Thyroid gland (tissue), 4 donors: ENCODE results near the gene VAMP2. TPM values are rescaled to one million over a fixed set of nuclear protein-coding genes. Genes with fewer than 3 reads are reported as not detected.

Source experiments
- DNase-seq, 2 donors: peaks; one replicate each; pipeline ENCODE4 v3.0.0-alpha.2; 2019
- H3K27ac ChIP-seq, 3 donors: fragments of 200-600 bp; sonication (generic); 1 replicate in 2 of 3; 2 replicates in 1 of 3; pipeline ENCODE4 v1.5.1; 2016 to 2019; ENCODE audit warnings: mild to moderate bottlenecking in 1 of 3, moderate library complexity in 1 of 3
- H3K27me3 ChIP-seq: fragments of 200-600 bp; sonication (generic); one replicate; pipeline ENCODE4 v1.5.1; 2019
- H3K36me3 ChIP-seq, 2 donors: fragments of 200-600 bp; sonication (generic); one replicate each; pipeline ENCODE4 v1.5.1; 2016 to 2019
- H3K4me1 ChIP-seq, 2 donors: fragments of 200-600 bp; sonication (generic); one replicate each; pipeline ENCODE4 v1.5.1; 2017 to 2019
- H3K4me3 ChIP-seq, 3 donors: fragments of 200-600 bp; sonication (generic); replicated peaks in 1 of 3; 1 replicate in 2 of 3; 2 replicates in 1 of 3; pipeline ENCODE4 v1.5.1; 2016; ENCODE audit warnings: mild to moderate bottlenecking in 1 of 3
- H3K9me3 ChIP-seq: fragments of 200-600 bp; sonication (generic); one replicate; pipeline ENCODE4 v1.5.1; 2017
- POLR2A ChIP-seq, 2 donors: fragments of 450-650 bp; IDR thresholded peaks; one replicate each; pipeline ENCODE4 v1.6.1; 2017; ENCODE audit warnings: antibody characterized with exemption in 2 of 2, mild to moderate bottlenecking in 2 of 2, moderate library complexity in 1 of 2
- WGBS, 2 donors: methylation state at CpG; one replicate each; pipeline ENCODE4 v1.1.5; 2017; 5-methylcytosine and 5-hydroxymethylcytosine counted together
- intact Hi-C: fragments of 100-400 bp; cut with DNase I; formaldehyde crosslinking; loops from one replicate; pipeline ENCODE4 v1.15.1; 2023
- total RNA-seq, 4 donors: library from RNA; depleted of rRNA; stranded (reverse); fragments of >200 nt; gene quantifications; one replicate each; pipeline ENCODE4 v1.2.3, GENCODE V29; 2016
- TF ChIP-seq, protein P1 (sequence below), 6 experiments: fragments of 200-600 bp in 3 of 6; fragments of 450-650 bp in 3 of 6; sonication (generic) in 3 of 6; IDR thresholded peaks; one replicate each; pipeline ENCODE4 v1.5.1; 2016 to 2019; ENCODE audit warnings: antibody characterized with exemption in 6 of 6, mild to moderate bottlenecking in 2 of 6, inconsistent platforms in 1 of 6, moderate library complexity in 1 of 6

The VAMP2 gene
- total RNA-seq, 4 donors from 2014 or later: 30.6 to 35.2 (median 33.4) TPM

DNA sequence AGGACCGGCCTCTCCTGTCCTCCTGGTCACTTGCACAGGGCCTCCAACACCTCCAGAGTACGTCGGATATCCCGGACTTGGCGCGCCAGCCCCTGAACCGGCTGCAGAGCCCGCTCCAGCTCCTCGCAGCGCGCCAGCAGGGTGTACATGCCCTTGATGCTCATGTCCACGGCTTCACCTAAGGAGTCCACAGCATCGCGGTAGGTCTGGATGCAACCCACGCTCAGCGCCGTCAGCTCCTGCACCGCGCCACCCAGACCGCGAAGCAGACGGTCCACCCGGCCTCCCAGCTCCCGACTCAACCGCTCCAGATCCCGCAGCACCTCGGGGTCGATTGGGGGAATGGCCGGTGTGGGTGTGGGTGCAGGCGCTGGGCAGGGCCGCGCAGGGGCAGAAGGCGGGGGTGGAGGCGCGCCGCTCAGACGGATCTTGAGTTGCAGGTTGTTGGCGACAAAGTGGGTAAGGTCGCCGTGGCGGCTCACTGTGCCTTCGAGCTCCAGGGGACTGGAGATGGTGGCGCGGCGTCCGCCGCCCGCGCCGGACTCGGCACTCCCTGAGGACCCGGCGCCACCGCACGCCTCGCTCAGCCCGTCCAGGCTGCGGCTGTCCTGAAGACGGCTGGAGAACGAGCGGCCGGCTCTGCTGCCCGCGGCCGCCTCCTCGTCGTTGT, 26.4 kb upstream of the VAMP2 start:
- DNase-seq: peak; percentile 36 to 46
- no peaks in the 10 kb centered on the region for H3K27me3 ChIP-seq
- peak overlapping the region; percentile 96 to 99 (median 96) for H3K27ac ChIP-seq
- H3K36me3 ChIP-seq: no peaks in the 10 kb centered on the region
- peak overlapping the region; percentile 42 to 95 (median 83) for H3K4me3 ChIP-seq
- WGBS, 2 donors: 0 to 21% methylated on average over 4 to 7 of the region's 67 CpGs
- intact Hi-C loops: loop anchor here (10.0 kb wide), 2 partner anchors 64 to 106 kb away; partner anchors contain the start of genes HES7 and SLC25A35
- H3K4me1 ChIP-seq: peaks cover 20 to 41% of the 10 kb centered on the region in 2 donors
- no peaks in the 10 kb centered on the region for H3K9me3 ChIP-seq
- TF ChIP-seq, protein P1, sequence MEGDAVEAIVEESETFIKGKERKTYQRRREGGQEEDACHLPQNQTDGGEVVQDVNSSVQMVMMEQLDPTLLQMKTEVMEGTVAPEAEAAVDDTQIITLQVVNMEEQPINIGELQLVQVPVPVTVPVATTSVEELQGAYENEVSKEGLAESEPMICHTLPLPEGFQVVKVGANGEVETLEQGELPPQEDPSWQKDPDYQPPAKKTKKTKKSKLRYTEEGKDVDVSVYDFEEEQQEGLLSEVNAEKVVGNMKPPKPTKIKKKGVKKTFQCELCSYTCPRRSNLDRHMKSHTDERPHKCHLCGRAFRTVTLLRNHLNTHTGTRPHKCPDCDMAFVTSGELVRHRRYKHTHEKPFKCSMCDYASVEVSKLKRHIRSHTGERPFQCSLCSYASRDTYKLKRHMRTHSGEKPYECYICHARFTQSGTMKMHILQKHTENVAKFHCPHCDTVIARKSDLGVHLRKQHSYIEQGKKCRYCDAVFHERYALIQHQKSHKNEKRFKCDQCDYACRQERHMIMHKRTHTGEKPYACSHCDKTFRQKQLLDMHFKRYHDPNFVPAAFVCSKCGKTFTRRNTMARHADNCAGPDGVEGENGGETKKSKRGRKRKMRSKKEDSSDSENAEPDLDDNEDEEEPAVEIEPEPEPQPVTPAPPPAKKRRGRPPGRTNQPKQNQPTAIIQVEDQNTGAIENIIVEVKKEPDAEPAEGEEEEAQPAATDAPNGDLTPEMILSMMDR (IDR thresholded peaks at IDR 0.05): no peak
- TF ChIP-seq POLR2A (IDR thresholded peaks at IDR 0.05): no peak

DNA sequence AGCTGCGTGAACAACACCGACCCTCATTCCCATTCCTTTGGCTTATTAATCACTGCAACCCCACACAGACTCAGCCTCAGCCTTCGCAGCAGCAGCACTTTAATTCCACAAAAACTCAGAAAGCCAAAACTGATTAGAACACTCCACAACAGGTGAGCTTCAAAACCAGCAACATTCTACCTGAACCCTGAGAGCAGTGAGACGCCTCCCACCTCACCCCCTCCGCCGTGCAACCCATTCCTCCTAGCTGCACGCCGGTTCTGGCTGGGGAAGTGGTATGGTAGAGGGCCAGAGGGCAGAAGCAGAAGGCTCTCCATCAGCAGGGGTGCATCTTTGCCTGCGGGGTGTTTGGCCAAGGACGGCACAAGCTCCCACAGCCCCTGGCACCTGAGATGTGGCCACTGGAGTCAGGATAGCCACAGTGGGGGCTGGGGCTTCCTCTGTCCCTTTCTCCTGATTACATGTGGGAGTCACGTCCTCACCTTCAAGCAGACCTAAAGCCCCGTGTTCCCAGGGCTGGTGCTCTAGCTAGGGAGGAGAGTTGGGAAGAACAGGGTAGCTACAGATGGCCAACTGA, 25.6 kb upstream of the VAMP2 start:
- intact Hi-C loops: loop anchor here (10.0 kb wide), 2 partner anchors 64 to 106 kb away; partner anchors contain the start of genes HES7 and SLC25A35
- peaks cover 20 to 41% of the 10 kb centered on the region in 2 donors for H3K4me1 ChIP-seq
- DNase-seq: no peak

GRCh38 chr17:8187517-8188262, 24.9 kb upstream of the VAMP2 start:
- intact Hi-C loops: loop anchor here (10.0 kb wide), 2 partner anchors 63 to 107 kb away; partner anchors contain the start of genes HES7 and SLC25A35
- 4 to 5% methylated on average over 21 to 25 of the region's 25 CpGs for WGBS, 2 donors
- Histone ChIP-seq H3K27ac (peak overlapping the region; percentile 91 to 99 (median 96)), H3K9me3 (no peaks in the 10 kb centered on the region), H3K36me3 (no peaks in the 10 kb centered on the region), H3K27me3 (no peaks in the 10 kb centered on the region), H3K4me1 (peaks cover 20 to 39% of the 10 kb centered on the region in 2 donors), H3K4me3 (peak overlapping the region in 1 of 3 donors; percentile 95)
- peak in 1 of 2 donors; percentile 46 for TF ChIP-seq POLR2A (IDR thresholded peaks at IDR 0.05)
- TF ChIP-seq, protein P1 (IDR thresholded peaks at IDR 0.05): no peak
- peak; percentile 89 to 93 for DNase-seq

More for the DNA sequence above, 25.6 kb upstream of the VAMP2 start:
- TF ChIP-seq, protein P1 (IDR thresholded peaks at IDR 0.05): no peak
- no peak for TF ChIP-seq POLR2A (IDR thresholded peaks at IDR 0.05)
- no peaks in the 10 kb centered on the region for H3K27me3 ChIP-seq
- H3K9me3 ChIP-seq: no peaks in the 10 kb centered on the region
- peak overlapping the region in 2 of 3 donors; percentile 42 to 95 for H3K4me3 ChIP-seq
- WGBS, 2 donors: 48 to 54% methylated on average over 12 of the region's 12 CpGs
- peak overlapping the region; percentile 20 to 99 (median 96) for H3K27ac ChIP-seq
- no peaks in the 10 kb centered on the region for H3K36me3 ChIP-seq

- WGBS, 2 donors: 1 to 2% methylated on average over 32 of the region's 32 CpGs
- peaks cover 20 to 33% of the 10 kb centered on the region in 2 donors for H3K4me1 ChIP-seq
- TF ChIP-seq, protein P1 (IDR thresholded peaks at IDR 0.05): peak in 2 of 6 experiments; percentile 26 to 38
- TF ChIP-seq POLR2A (IDR thresholded peaks at IDR 0.05): no peak
- intact Hi-C loops: loop anchor here (10.0 kb wide), 2 partner anchors 62 to 108 kb away; partner anchors contain the start of genes HES7 and SLC25A35
- peak; percentile 94 to 95 for DNase-seq
- no peaks in the 10 kb centered on the region for H3K36me3 ChIP-seq
- H3K9me3 ChIP-seq: no peaks in the 10 kb centered on the region
- H3K27ac ChIP-seq: peak overlapping the region; percentile 91 to 99 (median 96)
- peak overlapping the region in 2 of 3 donors; percentile 74 to 76 for H3K4me3 ChIP-seq
- H3K27me3 ChIP-seq: no peaks in the 10 kb centered on the region
These were observed 24.2 kb upstream of the VAMP2 start for GRCh38 chr17:8186787-8187516.
